HL-60 (cell line): ENCODE measurements around the gene FOCAD.

ENCODE experiments used
- POLR2AphosphoS5 ChIP-seq: IDR thresholded peaks from 2 replicates; pipeline ENCODE4 v1.6.1; 2012; ENCODE audit warnings: low read depth
- SPI1 ChIP-seq: IDR thresholded peaks from 2 replicates; pipeline ENCODE4 v1.6.1; 2012; ENCODE audit warnings: low read depth, mild to moderate bottlenecking, borderline replicate concordance
- TF ChIP-seq, protein P1 (sequence below): IDR thresholded peaks from one replicate; pipeline ENCODE4 v1.5.1; 2011; ENCODE audit warnings: low read length, control low read depth, inconsistent platforms; ENCODE audit not compliant: insufficient read depth
- TF ChIP-seq, protein P2 (sequence below): IDR thresholded peaks from 2 replicates; pipeline ENCODE4 v1.6.1; 2012; ENCODE audit warnings: low read depth; ENCODE audit not compliant: insufficient replicate concordance

DNA sequence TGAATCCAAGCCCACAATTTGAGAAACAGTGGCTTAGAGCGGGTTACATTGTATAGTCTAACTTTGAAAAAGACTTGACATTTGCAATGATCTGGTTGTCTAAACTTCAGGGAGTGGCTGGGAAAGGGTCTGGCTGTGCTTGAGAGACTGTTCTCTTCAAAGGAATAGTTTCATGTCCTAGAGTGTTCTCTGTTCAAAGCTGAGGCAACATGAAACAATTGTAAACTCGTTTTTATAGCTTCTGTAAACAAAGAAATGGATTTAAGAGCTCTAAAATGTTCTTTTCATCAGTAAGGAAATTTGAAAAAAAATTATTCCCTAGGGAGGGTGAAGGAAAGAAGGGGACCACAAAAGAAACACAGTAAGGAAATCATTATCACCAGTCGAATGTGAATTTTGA lies 41.6 kb downstream of the FOCAD start:
- TF ChIP-seq, protein P1, sequence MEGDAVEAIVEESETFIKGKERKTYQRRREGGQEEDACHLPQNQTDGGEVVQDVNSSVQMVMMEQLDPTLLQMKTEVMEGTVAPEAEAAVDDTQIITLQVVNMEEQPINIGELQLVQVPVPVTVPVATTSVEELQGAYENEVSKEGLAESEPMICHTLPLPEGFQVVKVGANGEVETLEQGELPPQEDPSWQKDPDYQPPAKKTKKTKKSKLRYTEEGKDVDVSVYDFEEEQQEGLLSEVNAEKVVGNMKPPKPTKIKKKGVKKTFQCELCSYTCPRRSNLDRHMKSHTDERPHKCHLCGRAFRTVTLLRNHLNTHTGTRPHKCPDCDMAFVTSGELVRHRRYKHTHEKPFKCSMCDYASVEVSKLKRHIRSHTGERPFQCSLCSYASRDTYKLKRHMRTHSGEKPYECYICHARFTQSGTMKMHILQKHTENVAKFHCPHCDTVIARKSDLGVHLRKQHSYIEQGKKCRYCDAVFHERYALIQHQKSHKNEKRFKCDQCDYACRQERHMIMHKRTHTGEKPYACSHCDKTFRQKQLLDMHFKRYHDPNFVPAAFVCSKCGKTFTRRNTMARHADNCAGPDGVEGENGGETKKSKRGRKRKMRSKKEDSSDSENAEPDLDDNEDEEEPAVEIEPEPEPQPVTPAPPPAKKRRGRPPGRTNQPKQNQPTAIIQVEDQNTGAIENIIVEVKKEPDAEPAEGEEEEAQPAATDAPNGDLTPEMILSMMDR, result no peak
- TF ChIP-seq SPI1, result no peak
- TF ChIP-seq POLR2AphosphoS5, result no peak
- TF ChIP-seq, protein P2, sequence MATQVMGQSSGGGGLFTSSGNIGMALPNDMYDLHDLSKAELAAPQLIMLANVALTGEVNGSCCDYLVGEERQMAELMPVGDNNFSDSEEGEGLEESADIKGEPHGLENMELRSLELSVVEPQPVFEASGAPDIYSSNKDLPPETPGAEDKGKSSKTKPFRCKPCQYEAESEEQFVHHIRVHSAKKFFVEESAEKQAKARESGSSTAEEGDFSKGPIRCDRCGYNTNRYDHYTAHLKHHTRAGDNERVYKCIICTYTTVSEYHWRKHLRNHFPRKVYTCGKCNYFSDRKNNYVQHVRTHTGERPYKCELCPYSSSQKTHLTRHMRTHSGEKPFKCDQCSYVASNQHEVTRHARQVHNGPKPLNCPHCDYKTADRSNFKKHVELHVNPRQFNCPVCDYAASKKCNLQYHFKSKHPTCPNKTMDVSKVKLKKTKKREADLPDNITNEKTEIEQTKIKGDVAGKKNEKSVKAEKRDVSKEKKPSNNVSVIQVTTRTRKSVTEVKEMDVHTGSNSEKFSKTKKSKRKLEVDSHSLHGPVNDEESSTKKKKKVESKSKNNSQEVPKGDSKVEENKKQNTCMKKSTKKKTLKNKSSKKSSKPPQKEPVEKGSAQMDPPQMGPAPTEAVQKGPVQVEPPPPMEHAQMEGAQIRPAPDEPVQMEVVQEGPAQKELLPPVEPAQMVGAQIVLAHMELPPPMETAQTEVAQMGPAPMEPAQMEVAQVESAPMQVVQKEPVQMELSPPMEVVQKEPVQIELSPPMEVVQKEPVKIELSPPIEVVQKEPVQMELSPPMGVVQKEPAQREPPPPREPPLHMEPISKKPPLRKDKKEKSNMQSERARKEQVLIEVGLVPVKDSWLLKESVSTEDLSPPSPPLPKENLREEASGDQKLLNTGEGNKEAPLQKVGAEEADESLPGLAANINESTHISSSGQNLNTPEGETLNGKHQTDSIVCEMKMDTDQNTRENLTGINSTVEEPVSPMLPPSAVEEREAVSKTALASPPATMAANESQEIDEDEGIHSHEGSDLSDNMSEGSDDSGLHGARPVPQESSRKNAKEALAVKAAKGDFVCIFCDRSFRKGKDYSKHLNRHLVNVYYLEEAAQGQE, result no peak
